ENCODE measurements around the gene RPL36AL. TPM values are rescaled to one million over a fixed set of nuclear protein-coding genes. Genes with fewer than 3 reads are reported as not detected.
"Not testable (repeated sequence)": the region's sequence is repeated elsewhere in the genome, so short reads cannot be mapped to it uniquely, and the experiment has no call there.

The RPL36AL gene
- total and polyA plus RNA-seq, 2 experiments from 2014 or later = 122 to 723 TPM

GRCh38 chr14:49584981-49585640 lies 35.3 kb downstream of the RPL36AL start:
- Histone ChIP-seq H3K79me2 (replicated peaks; ENCODE audit: insufficient read depth) (peaks cover 60% of the 10 kb centered on the region), H3K36me3 (ENCODE audit: insufficient read depth) (peaks cover 24% of the 10 kb centered on the region), H4K20me1 (replicated peaks; ENCODE audit: insufficient read depth) (peaks cover 49% of the 10 kb centered on the region), H3F3A (replicated peaks; ENCODE audit: low read depth) (peaks cover 21% of the 10 kb centered on the region), H3K4me1 (ENCODE audit: insufficient read depth) (peaks cover 16% of the 10 kb centered on the region), H3K4me3 (peak overlapping the region; percentile 98), H3K4me2 (peak overlapping the region; percentile 95), H3K27ac (ENCODE audit: low read depth) (peak overlapping the region; percentile 89)
- H3K9me2 ChIP-seq (ENCODE audit: insufficient read depth); H3K27me3 ChIP-seq (ENCODE audit: insufficient read depth); DNase-seq (ENCODE audit: low spot score); H2AFZ ChIP-seq; ATAC-seq: not testable (repeated sequence)
- H3K36me3 Mint-ChIP-seq (ENCODE audit: low read depth) = peaks cover 55% of the 10 kb centered on the region
- peaks cover 44% of the 10 kb centered on the region for H3K27me3 Mint-ChIP-seq (ENCODE audit: insufficient read depth, low read depth, poor library complexity)
- H3K4me3 Mint-ChIP-seq = peak overlapping the region; percentile 94
- H3K27ac Mint-ChIP-seq = peak overlapping the region; percentile 100
- H3K9me3 Mint-ChIP-seq = peaks cover 10% of the 10 kb centered on the region; the same call in 2 of the 3 replicates
- peaks cover 26% of the 10 kb centered on the region for H3K4me1 Mint-ChIP-seq

- H3K36me3 Mint-ChIP-seq (ENCODE audit: low read depth) = peaks cover 55% of the 10 kb centered on the region
- no peak overlapping the region for H2AFZ ChIP-seq
- peaks cover 16% of the 10 kb centered on the region for H3K4me1 ChIP-seq (ENCODE audit: insufficient read depth)
- no peaks in the 10 kb centered on the region for H3K9me2 ChIP-seq (ENCODE audit: insufficient read depth)
- H3K27me3 ChIP-seq (ENCODE audit: insufficient read depth) = no peaks in the 10 kb centered on the region
- no peak for DNase-seq (ENCODE audit: low spot score)
- H3K4me1 Mint-ChIP-seq = peaks cover 26% of the 10 kb centered on the region
- peak overlapping the region; percentile 89 for H3K27ac ChIP-seq (ENCODE audit: low read depth)
- H3K4me3 Mint-ChIP-seq = peak overlapping the region; percentile 94
- H3K4me2 ChIP-seq = peak overlapping the region; percentile 95
- peaks cover 10% of the 10 kb centered on the region; the same call in 2 of the 3 replicates for H3K9me3 Mint-ChIP-seq
- no peak for ATAC-seq
- H3K36me3 ChIP-seq (ENCODE audit: insufficient read depth) = peaks cover 24% of the 10 kb centered on the region
- peaks cover 58% of the 10 kb centered on the region for H4K20me1 ChIP-seq (replicated peaks; ENCODE audit: insufficient read depth)
- H3K4me3 ChIP-seq = peak overlapping the region; percentile 98
- H3K27ac Mint-ChIP-seq = peak overlapping the region; percentile 100
- H3K27me3 Mint-ChIP-seq (ENCODE audit: insufficient read depth, low read depth, poor library complexity) = peaks cover 47% of the 10 kb centered on the region
- H3F3A ChIP-seq (replicated peaks; ENCODE audit: low read depth) = peaks cover 30% of the 10 kb centered on the region
- peaks cover 71% of the 10 kb centered on the region for H3K79me2 ChIP-seq (replicated peaks; ENCODE audit: insufficient read depth)
- no peak for TF ChIP-seq NANOG (IDR thresholded peaks at IDR 0.05; ENCODE audit: borderline replicate concordance)
- no peak for TF ChIP-seq ZNF331 (CRISPR knock-in tag; IDR thresholded peaks at IDR 0.05; ENCODE audit: low read depth)
- TF ChIP-seq ZNF114 (CRISPR knock-in tag; IDR thresholded peaks at IDR 0.05) = no peak
- TF ChIP-seq STAT1 (IDR thresholded peaks at IDR 0.05; ENCODE audit: unreplicated experiment) = no peak
- 0 out of 2 replicates have a peak, but pooled peaks have one; percentile 23 for TF ChIP-seq POLR2AphosphoS5 (IDR thresholded peaks at IDR 0.05; ENCODE audit: low read depth)
These were observed 36.4 kb downstream of the RPL36AL start for GRCh38 chr14:49584058-49584457.

- peaks cover 10% of the 10 kb centered on the region; the same call in 2 of the 3 replicates for H3K9me3 Mint-ChIP-seq
- no peak overlapping the region for H2AFZ ChIP-seq
- H3K79me2 ChIP-seq (replicated peaks; ENCODE audit: insufficient read depth) = peaks cover 75% of the 10 kb centered on the region
- DNase-seq (ENCODE audit: low spot score) = no peak
- H3K4me3 Mint-ChIP-seq = peak overlapping the region; percentile 94
- no peak for TF ChIP-seq CTCF (conservative IDR thresholded peaks at IDR 0.05; ENCODE audit: low read depth in 2 of 2)
- no peak for TF ChIP-seq NANOG (IDR thresholded peaks at IDR 0.05; ENCODE audit: borderline replicate concordance)
- TF ChIP-seq STAT1 (IDR thresholded peaks at IDR 0.05; ENCODE audit: unreplicated experiment) = no peak
- no peak for TF ChIP-seq ZNF114 (CRISPR knock-in tag; IDR thresholded peaks at IDR 0.05)
- TF ChIP-seq ZNF331 (CRISPR knock-in tag; IDR thresholded peaks at IDR 0.05; ENCODE audit: low read depth) = no peak
- TF ChIP-seq POLR2AphosphoS5 (IDR thresholded peaks at IDR 0.05; ENCODE audit: low read depth) = no peak
- H3K36me3 Mint-ChIP-seq (ENCODE audit: low read depth) = peaks cover 55% of the 10 kb centered on the region
- H3F3A ChIP-seq (replicated peaks; ENCODE audit: low read depth) = peaks cover 34% of the 10 kb centered on the region
- peak overlapping the region; percentile 98 for H3K4me3 ChIP-seq
- peak overlapping the region; percentile 89 for H3K27ac ChIP-seq (ENCODE audit: low read depth)
- peaks cover 62% of the 10 kb centered on the region for H4K20me1 ChIP-seq (replicated peaks; ENCODE audit: insufficient read depth)
- peaks cover 24% of the 10 kb centered on the region for H3K36me3 ChIP-seq (ENCODE audit: insufficient read depth)
- H3K27me3 ChIP-seq (ENCODE audit: insufficient read depth) = no peaks in the 10 kb centered on the region
- H3K4me2 ChIP-seq = peak overlapping the region; percentile 95
- no peak for ATAC-seq
- H3K9me2 ChIP-seq (ENCODE audit: insufficient read depth) = no peaks in the 10 kb centered on the region
- peaks cover 26% of the 10 kb centered on the region for H3K4me1 Mint-ChIP-seq
- H3K27ac Mint-ChIP-seq = peak overlapping the region; percentile 100
- H3K27me3 Mint-ChIP-seq (ENCODE audit: insufficient read depth, low read depth, poor library complexity) = peaks cover 47% of the 10 kb centered on the region
- H3K4me1 ChIP-seq (ENCODE audit: insufficient read depth) = peaks cover 16% of the 10 kb centered on the region
These were observed 36.8 kb downstream of the RPL36AL start for GRCh38 chr14:49583629-49584028.

Measured in GM23338 (cell line).